HG03175 (cell line): ENCODE measurements around the gene PJA2.

ENCODE experiments used
- ATAC-seq: cut with Tn5 transposase; IDR thresholded peaks from one replicate; pipeline ENCODE4 v1.9.1; 2021; ENCODE audit warnings: mild to moderate bottlenecking, moderate library complexity; ENCODE audit not compliant: unreplicated experiment

The PJA2 gene

GRCh38 chr5:109351988-109352864 is 57.5 kb downstream of the PJA2 start:
- no peak for ATAC-seq

- no peak for ATAC-seq
Measured at GRCh38 chr5:109350537-109351270, 59.1 kb downstream of the PJA2 start.

- ATAC-seq, result no peak
Measured at GRCh38 chr5:109349388-109349787, 60.4 kb downstream of the PJA2 start.

- ATAC-seq, result no peak
Measured at GRCh38 chr5:109347252-109347888, 62.4 kb downstream of the PJA2 start.

- no peak for ATAC-seq
Measured at GRCh38 chr5:109345699-109346098, 64.1 kb downstream of the PJA2 start.

- no peak for ATAC-seq
Measured at GRCh38 chr5:109340351-109340750, 69.4 kb downstream of the PJA2 start.

- ATAC-seq, result no peak
Measured at GRCh38 chr5:109335114-109335513, 74.7 kb downstream of the PJA2 start.

GRCh38 chr5:109334056-109334455 is 75.7 kb downstream of the PJA2 start:
- ATAC-seq, result no peak

- ATAC-seq, result no peak
Measured at GRCh38 chr5:109329333-109330237, 80.2 kb downstream of the PJA2 start.

- ATAC-seq, result no peak
Measured at GRCh38 chr5:109328626-109329025, 81.1 kb downstream of the PJA2 start.

GRCh38 chr5:109327570-109327969 is 82.2 kb downstream of the PJA2 start:
- ATAC-seq, result no peak

- no peak for ATAC-seq
Measured at GRCh38 chr5:109326919-109327318, 82.9 kb downstream of the PJA2 start.

- ATAC-seq, result no peak
Measured at GRCh38 chr5:109325456-109325855, 84.3 kb downstream of the PJA2 start.

GRCh38 chr5:109324931-109325330 is 84.8 kb downstream of the PJA2 start:
- ATAC-seq, result no peak

GRCh38 chr5:109324351-109324750 is 85.4 kb downstream of the PJA2 start:
- no peak for ATAC-seq

- no peak for ATAC-seq
Measured at GRCh38 chr5:109322694-109323093, 87.1 kb downstream of the PJA2 start.

- no peak for ATAC-seq
Measured at GRCh38 chr5:109319351-109319750, 90.4 kb downstream of the PJA2 start.

GRCh38 chr5:109318455-109319108 is 91.2 kb downstream of the PJA2 start:
- ATAC-seq, result no peak

GRCh38 chr5:109316634-109317033 is 93.1 kb downstream of the PJA2 start:
- no peak for ATAC-seq

- no peak for ATAC-seq
Measured at GRCh38 chr5:109315245-109315644, 94.5 kb downstream of the PJA2 start.
